Hepatocyte (in vitro differentiated cells): ENCODE results near the gene AEBP1. TPM values are rescaled to one million over a fixed set of nuclear protein-coding genes. Genes with fewer than 3 reads are reported as not detected.

ENCODE experiments used
- DNase-seq: peaks from one replicate; pipeline ENCODE4 v3.0.0-alpha.2; 2016; ENCODE audit warnings: low spot score
- H2AFZ ChIP-seq: fragments of 200-600 bp; sonication (generic); 2 replicates; pipeline ENCODE4 v1.6.0; 2016; ENCODE audit warnings: antibody characterized with exemption, mild to moderate bottlenecking
- H3K27ac ChIP-seq: fragments of 200-600 bp; sonication (generic); 2 replicates; pipeline ENCODE4 v1.5.1; 2016; ENCODE audit warnings: mild to moderate bottlenecking
- H3K27me3 ChIP-seq: fragments of 200-600 bp; sonication (generic); 2 replicates; pipeline ENCODE4 v1.6.1; 2016
- H3K36me3 ChIP-seq: fragments of 200-600 bp; sonication (generic); replicated peaks from 2 replicates; pipeline ENCODE4 v1.5.1; 2016; ENCODE audit warnings: low read depth; ENCODE audit not compliant: insufficient read depth
- H3K4me1 ChIP-seq: fragments of 200-600 bp; sonication (generic); 2 replicates; pipeline ENCODE4 v1.5.1; 2016; ENCODE audit warnings: mild to moderate bottlenecking, moderate library complexity; ENCODE audit not compliant: insufficient read depth
- H3K4me2 ChIP-seq: fragments of 200-600 bp; sonication (generic); 2 replicates; pipeline ENCODE4 v1.6.0; 2016
- H3K4me3 ChIP-seq: fragments of 200-600 bp; sonication (generic); 2 replicates; pipeline ENCODE4 v1.5.1; 2016; ENCODE audit warnings: mild to moderate bottlenecking
- H3K79me2 ChIP-seq: fragments of 200-600 bp; sonication (generic); 2 replicates; pipeline ENCODE4 v1.6.0; 2017; ENCODE audit warnings: mild to moderate bottlenecking
- H3K9me2 ChIP-seq: fragments of 200-600 bp; sonication (generic); replicated peaks from 2 replicates; pipeline ENCODE4 v1.6.0; 2017; ENCODE audit warnings: mild to moderate bottlenecking; ENCODE audit not compliant: insufficient read depth
- H3K9me3 ChIP-seq: fragments of 200-600 bp; sonication (generic); 2 replicates; pipeline ENCODE4 v1.5.1; 2016; ENCODE audit warnings: low read depth, mild to moderate bottlenecking
- H4K20me1 ChIP-seq: fragments of 200-600 bp; sonication (generic); 2 replicates; pipeline ENCODE4 v1.6.0; 2016; ENCODE audit warnings: mild to moderate bottlenecking; ENCODE audit not compliant: insufficient read depth, poor library complexity, severe bottlenecking
- EZH2 ChIP-seq: fragments of 200-600 bp; sonication (generic); IDR thresholded peaks from 2 replicates; pipeline ENCODE4 v1.6.1; 2016; ENCODE audit warnings: antibody characterized with exemption, mild to moderate bottlenecking, borderline replicate concordance
- EZH2phosphoT487 ChIP-seq: fragments of 200-600 bp; sonication (generic); IDR thresholded peaks from one replicate; pipeline ENCODE4 v1.6.1; 2018; ENCODE audit warnings: antibody characterized with exemption, mild to moderate bottlenecking, low read depth, moderate library complexity; ENCODE audit not compliant: unreplicated experiment, severe bottlenecking
- WGBS: methylation state at CpG from one replicate; pipeline ENCODE4 v1.1.6; 2016; ENCODE audit warnings: low lambda C conversion rate; ENCODE audit errors: missing lambda C conversion rate; 5-methylcytosine and 5-hydroxymethylcytosine counted together
- polyA plus RNA-seq: library from polyadenylated mRNA; unstranded; fragments of >200 nt; fragmentation: Nextera tagmentation; extraction: Ambion mirVana; gene quantifications from 2 replicates; pipeline ENCODE4 v1.2.1, GENCODE V29; 2016
- total RNA-seq: library from RNA; depleted of rRNA; stranded (reverse); fragments of >200 nt; gene quantifications from 2 replicates; pipeline ENCODE4 v1.2.3, GENCODE V29; 2014
- TF ChIP-seq, protein P1 (sequence below): fragments of 200-600 bp; sonication (generic); IDR thresholded peaks from 2 replicates; pipeline ENCODE4 v1.5.1; 2016; ENCODE audit warnings: antibody characterized with exemption, mild to moderate bottlenecking; ENCODE audit not compliant: poor library complexity

The AEBP1 gene
- total and polyA plus RNA-seq, 2 experiments from 2014 or later, result 26.7 to 108 TPM

DNA sequence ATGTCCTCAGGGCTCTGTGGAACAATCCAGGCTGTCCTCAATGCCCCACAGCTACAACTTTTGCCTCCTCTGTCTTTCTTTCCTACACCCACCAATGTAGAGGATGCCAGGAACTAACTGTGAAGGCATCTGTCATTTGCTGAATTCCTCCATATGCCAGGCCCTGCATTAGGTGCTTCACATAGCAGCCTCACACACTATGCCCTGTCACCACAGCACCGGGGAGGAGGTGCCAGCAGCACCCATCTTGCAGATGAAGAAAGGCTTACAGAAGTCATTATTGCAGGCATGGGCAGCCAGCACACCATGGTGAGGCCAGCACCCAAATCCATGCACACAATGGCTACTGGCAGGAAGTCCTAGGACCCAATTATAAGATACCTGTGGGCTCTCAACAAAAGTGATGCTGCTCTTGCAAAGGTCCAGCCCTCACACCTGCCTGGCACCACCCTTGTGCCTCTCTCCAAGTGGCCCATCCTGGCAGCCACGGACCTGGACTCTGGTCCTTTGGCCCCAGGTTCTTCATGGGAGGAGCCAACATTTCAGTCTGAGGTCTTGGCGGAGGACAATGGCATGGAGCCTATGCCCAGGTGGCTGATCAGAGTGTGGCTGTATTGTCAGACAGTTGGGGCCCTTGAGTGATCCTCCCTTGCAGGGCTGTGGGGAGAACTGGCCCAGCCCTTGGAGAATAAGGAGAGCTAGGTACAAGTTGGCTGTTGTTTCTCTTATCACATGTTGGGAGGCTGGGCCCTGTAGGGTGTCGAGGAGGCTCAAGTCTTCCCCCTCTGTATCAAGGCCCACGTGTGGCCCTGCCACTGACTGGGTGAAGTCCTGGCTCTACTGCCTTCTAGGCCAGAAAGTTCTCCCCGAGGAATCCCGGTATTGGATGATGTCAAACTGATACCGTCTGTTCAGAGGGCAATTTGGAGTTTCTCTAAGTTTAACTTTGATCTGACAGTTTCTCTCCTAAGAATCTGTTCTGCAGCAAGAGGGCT is 51.3 kb downstream of the AEBP1 start:
- Histone ChIP-seq H3K36me3 (no peaks in the 10 kb centered on the region), H3K4me1 (no peaks in the 10 kb centered on the region), H3K4me3 (no peak overlapping the region), H3K4me2 (no peak overlapping the region), H3K9me3 (no peaks in the 10 kb centered on the region), H3K27me3 (no peaks in the 10 kb centered on the region), H4K20me1 (no peaks in the 10 kb centered on the region), H2AFZ (no peak overlapping the region), H3K27ac (no peak overlapping the region), H3K9me2 (no peaks in the 10 kb centered on the region), H3K79me2 (no peaks in the 10 kb centered on the region)
- TF ChIP-seq EZH2 (no peak), EZH2phosphoT487 (no peak)
- TF ChIP-seq, protein P1, sequence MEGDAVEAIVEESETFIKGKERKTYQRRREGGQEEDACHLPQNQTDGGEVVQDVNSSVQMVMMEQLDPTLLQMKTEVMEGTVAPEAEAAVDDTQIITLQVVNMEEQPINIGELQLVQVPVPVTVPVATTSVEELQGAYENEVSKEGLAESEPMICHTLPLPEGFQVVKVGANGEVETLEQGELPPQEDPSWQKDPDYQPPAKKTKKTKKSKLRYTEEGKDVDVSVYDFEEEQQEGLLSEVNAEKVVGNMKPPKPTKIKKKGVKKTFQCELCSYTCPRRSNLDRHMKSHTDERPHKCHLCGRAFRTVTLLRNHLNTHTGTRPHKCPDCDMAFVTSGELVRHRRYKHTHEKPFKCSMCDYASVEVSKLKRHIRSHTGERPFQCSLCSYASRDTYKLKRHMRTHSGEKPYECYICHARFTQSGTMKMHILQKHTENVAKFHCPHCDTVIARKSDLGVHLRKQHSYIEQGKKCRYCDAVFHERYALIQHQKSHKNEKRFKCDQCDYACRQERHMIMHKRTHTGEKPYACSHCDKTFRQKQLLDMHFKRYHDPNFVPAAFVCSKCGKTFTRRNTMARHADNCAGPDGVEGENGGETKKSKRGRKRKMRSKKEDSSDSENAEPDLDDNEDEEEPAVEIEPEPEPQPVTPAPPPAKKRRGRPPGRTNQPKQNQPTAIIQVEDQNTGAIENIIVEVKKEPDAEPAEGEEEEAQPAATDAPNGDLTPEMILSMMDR, result no peak
- no peak for DNase-seq
- WGBS, result 77% methylated on average over 8 of the region's 8 CpGs

DNA sequence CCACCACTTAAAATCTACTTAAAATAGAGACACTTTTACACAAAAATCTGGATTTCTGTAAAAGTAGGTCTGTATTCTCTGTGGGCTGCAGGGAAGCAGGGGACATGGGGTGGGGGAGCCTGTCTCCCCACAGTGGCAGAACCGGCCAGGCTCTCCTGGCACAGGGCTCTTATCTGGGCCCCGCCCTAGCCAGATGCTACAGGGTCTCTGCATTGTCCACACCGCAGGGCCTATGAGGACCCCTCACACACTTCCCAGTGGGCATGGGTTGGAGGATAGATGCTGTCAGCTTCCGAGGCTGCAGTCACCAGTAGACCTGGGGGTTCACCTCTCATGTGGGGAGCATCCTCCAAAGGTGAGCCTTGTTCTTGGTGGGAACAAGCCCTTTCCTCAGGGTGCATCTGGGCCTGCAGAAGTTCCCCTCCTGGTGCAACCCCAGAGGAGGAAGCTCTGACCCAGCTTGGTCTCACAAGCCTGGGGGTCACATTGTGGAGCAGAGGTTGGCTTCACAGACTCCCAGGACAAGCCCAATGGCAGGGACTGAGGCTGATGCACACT is 52.4 kb downstream of the AEBP1 start:
- no peaks in the 10 kb centered on the region for H3K36me3 ChIP-seq
- TF ChIP-seq EZH2 (no peak), EZH2phosphoT487 (no peak)
- TF ChIP-seq, protein P1, result no peak
- H3K4me2 ChIP-seq, result no peak overlapping the region
- no peaks in the 10 kb centered on the region for H3K79me2 ChIP-seq
- WGBS, result 82% methylated on average over 4 of the region's 4 CpGs
- no peak overlapping the region for H3K4me3 ChIP-seq
- H3K9me3 ChIP-seq, result no peaks in the 10 kb centered on the region
- H2AFZ ChIP-seq, result no peak overlapping the region
- DNase-seq, result no peak
- no peaks in the 10 kb centered on the region for H4K20me1 ChIP-seq
- H3K27me3 ChIP-seq, result no peaks in the 10 kb centered on the region
- no peaks in the 10 kb centered on the region for H3K9me2 ChIP-seq
- H3K4me1 ChIP-seq, result no peaks in the 10 kb centered on the region
- H3K27ac ChIP-seq, result no peak overlapping the region

DNA sequence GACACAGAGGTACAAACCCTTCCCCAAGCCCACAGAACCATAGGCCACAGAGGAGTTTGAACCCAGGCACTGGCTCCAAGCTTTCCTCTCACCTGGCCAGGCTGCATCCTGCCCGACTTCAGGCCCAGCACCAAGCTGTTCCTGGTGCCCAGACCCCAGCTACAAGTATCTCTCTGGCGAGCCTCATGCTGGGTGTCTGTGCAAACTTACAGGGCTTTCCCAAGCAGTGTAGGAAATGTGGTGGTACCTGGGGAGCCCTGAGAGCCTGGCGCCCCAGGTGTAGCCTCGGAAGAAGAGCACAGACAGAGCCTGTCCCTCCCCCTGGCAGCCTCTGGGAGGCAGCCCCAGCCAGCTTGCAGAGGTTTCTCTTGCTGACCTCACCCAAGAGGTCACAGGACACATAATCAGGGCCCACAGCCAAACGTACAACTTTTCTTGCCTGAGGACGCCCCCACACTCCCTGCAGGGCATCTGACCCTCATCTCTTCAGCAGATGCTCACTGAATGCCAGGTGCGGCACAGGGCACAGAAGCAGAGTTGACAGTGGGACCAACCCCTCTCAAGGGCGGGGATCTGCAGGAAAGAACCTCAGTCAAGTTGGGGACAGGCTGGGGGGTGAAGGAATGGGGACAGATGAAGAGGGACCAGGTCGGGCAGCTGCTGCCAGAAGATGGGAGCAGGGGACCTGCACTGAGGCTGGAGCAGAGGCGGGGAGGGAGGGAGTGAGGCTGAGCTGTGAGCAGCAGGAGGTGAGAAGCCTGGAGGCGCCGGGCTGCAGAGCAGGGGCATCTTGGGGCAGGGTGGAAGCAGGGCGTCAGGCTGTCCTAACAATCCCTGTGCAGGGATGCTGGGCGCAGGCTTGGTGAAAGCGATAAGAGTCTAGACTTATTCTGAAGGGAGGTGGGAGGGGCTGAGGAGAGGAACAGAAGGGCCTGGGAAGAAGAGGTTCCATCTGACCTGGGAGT is 53.3 kb downstream of the AEBP1 start:
- Histone ChIP-seq H3K27ac (no peak overlapping the region), H3K9me3 (no peaks in the 10 kb centered on the region), H3K4me3 (no peak overlapping the region), H2AFZ (no peak overlapping the region), H4K20me1 (no peaks in the 10 kb centered on the region), H3K27me3 (no peaks in the 10 kb centered on the region), H3K4me1 (no peaks in the 10 kb centered on the region), H3K36me3 (no peaks in the 10 kb centered on the region), H3K9me2 (no peaks in the 10 kb centered on the region), H3K79me2 (no peaks in the 10 kb centered on the region), H3K4me2 (no peak overlapping the region)
- WGBS, result 86% methylated on average over 15 of the region's 15 CpGs
- DNase-seq, result no peak
- TF ChIP-seq, protein P1, result no peak
- no peak for TF ChIP-seq EZH2
- TF ChIP-seq EZH2phosphoT487, result no peak
